Stimulated activated effector memory CD8-positive, alpha-beta T cell treated with anti-CD3 and anti-CD28 coated beads, Interleukin-12 subunit alpha, Interleukin-12 subunit beta, amount 100 ng/mL, for 72 hours (primary cell): ENCODE results near the gene MS4A7.

Experiments used
- ATAC-seq: fragments of 150-1000 bp; cut with Tn5 transposase; 2 replicates; pipeline ENCODE4 v1.10.0; 2021
- DNase-seq, 2 donors: peaks; one replicate each; pipeline ENCODE4 v3.0.0; 2021 to 2022; ENCODE audit warnings: low spot score in 2 of 2
- H3K27ac Mint-ChIP-seq: one replicate; pipeline ENCODE4 v1.8.0; 2022; ENCODE audit warnings: mild to moderate bottlenecking, mixed read lengths
- H3K36me3 Mint-ChIP-seq: one replicate; pipeline ENCODE4 v1.8.0; 2022; ENCODE audit warnings: mild to moderate bottlenecking, mixed read lengths
- H3K4me1 Mint-ChIP-seq: one replicate; pipeline ENCODE4 v1.8.0; 2022; ENCODE audit warnings: mixed read lengths
- H3K4me3 Mint-ChIP-seq: one replicate; pipeline ENCODE4 v1.8.0; 2022; ENCODE audit warnings: mild to moderate bottlenecking, mixed read lengths
- H3K9me3 Mint-ChIP-seq: one replicate; pipeline ENCODE4 v1.8.0; 2022; ENCODE audit warnings: mixed read lengths

MS4A7 gene

DNA sequence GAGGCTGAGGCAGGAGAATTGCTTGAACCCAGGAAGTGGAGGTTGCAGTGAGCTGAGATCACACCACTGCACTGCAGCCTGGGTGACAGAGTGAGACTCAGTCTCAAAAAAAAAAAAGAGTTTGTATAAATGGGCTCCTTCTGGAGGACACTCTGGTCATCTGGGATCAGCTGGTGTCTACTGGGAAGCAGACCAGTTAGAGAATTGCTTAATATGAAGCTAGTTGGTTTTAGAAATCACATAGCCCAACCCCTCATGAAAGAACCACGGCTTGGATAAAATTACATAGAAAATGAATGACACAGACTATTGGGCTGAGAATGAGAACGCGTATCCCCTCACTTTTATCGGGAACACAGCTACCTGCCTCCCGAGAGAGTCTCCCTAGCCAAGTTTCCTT, 14.7 kb downstream of the MS4A7 start:
- Mint-ChIP-seq H3K4me1 (no peaks in the 10 kb centered on the region), H3K27ac (no peak overlapping the region), H3K9me3 (no peaks in the 10 kb centered on the region), H3K4me3 (no peak overlapping the region), H3K36me3 (no peaks in the 10 kb centered on the region)
- ATAC-seq: no peak
- DNase-seq: no peak

DNA sequence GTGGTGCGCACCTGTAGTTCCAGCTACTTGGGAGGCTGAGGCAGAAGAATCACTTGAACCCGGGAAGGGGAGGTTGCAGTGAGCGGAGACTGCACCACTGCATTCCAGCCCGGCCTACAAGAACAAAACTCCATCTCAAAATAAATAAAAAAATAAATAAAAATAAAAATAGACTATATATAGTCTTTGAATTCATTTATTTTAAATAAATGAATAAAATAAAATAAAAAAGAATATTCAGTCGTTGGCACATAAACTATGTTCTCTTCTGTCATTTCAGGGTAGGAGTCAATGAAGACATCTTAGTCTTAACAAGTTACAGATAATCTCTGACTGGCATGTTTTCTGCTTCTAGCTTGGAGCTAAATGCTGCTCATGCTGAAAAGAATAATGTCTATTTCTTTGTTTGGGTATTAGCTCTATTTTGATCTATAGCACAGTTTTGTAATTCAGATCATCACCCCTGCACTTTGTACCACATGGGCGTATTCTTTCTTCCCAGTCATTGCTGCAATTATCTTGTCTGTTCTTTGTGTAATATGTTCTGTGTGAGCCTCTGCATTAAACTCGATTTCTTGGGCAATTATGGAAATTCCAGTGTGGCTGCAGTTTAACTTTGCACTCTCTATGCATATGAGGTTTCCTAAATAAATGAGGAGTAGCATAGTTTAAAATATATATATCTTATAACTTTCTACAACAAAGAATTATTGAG, 16.5 kb downstream of the MS4A7 start:
- ATAC-seq: no peak
- no peak overlapping the region for H3K27ac Mint-ChIP-seq
- H3K4me1 Mint-ChIP-seq: no peaks in the 10 kb centered on the region
- no peaks in the 10 kb centered on the region for H3K36me3 Mint-ChIP-seq
- no peak for DNase-seq
- H3K4me3 Mint-ChIP-seq: no peak overlapping the region
- H3K9me3 Mint-ChIP-seq: no peaks in the 10 kb centered on the region

DNA sequence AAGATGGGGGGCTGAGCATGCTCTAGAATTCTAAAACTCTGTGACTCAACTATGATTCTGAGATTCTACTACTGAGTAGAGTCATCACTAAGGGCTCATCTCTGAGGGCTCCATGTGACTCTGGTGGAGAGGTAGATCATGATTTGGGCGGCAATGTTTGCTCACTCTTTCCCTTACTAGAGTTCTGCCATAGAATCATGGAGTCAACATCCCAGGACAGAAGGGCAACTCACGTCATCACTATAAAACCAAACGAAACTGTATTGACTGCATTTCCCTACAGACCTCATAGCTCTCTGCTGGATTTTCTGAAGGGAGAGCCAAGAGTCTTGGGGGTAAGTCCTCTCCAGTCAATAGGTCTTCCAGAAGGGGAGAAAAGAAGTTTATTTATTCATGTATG, 18.1 kb downstream of the MS4A7 start, which contains the start of gene MS4A14:
TSS of gene MS4A14 (plus strand) at position 78 of the 400 bp plus-strand sequence. CDS start at position 198, 120 bp downstream.
- Mint-ChIP-seq H3K9me3 (no peaks in the 10 kb centered on the region), H3K4me1 (no peaks in the 10 kb centered on the region), H3K4me3 (no peak within 1 kb of the TSS), H3K36me3 (no peaks in the 10 kb centered on the region), H3K27ac (no peak within 1 kb of the TSS)
- ATAC-seq: peak; percentile 65
- no peak for DNase-seq

DNA sequence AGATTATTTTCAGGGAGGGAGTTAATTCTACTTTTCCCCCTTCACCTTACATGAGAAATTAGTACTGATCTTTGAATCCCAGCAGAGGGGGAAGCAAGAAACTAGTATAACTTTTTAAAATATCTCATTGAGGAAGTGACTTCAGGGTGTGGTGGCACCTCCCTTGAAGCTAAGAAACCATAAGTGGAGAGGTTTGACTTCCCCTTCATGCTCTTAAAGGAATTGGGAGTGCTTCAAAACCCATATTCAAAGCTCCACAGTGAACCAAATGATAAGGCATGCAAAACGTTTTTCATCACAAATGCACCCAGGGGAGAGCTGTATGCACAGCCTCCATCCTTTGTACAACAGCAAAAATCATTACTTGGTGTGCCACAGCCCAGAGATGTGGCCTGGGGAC, 18.5 kb downstream of the MS4A7 start:
- ATAC-seq (no peak), DNase-seq (no peak)
- Mint-ChIP-seq H3K27ac (no peak overlapping the region), H3K4me3 (no peak overlapping the region), H3K4me1 (no peaks in the 10 kb centered on the region), H3K36me3 (no peaks in the 10 kb centered on the region), H3K9me3 (no peaks in the 10 kb centered on the region)

DNA sequence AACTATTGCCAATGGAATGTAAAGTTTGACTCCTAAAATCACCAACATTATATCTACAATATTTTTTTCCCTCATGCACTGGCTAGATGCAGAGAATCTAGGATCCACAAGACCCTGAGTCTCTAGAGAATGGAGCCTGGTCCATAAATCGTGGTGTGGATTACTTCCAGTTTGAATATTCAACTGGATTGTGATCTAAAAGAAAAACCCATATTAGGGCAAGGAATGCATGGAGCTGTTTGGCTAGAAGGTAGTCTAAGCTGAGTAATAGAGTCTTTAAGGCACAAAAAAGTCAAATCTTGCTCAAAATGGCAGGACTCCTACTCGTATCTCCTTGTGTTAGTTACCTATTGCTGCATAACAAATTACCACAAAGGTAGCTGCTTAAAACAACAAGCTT, 41.7 kb downstream of the MS4A7 start:
- Mint-ChIP-seq H3K36me3 (no peaks in the 10 kb centered on the region), H3K4me1 (no peaks in the 10 kb centered on the region), H3K4me3 (no peak overlapping the region), H3K9me3 (peaks cover 6% of the 10 kb centered on the region), H3K27ac (no peak overlapping the region)
- ATAC-seq (no peak), DNase-seq (no peak)

DNA sequence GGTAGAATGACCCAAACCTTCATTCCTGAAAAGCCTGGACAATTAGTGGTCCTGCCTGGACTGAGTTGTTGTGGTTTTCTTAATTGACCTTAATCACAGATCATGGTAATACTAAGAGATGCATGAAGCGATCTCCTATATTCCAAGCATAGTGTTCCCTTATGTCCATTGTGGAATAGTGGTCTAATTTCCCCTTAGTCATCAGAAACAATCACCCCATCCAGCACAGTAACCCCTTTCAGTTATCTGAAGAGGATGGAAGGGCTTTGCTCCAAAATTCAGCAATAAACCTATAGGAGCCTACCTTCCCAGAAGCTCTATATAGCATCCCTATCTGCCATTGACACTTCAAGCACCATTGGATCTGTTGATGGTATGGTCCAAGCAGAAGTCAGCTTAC, 44.3 kb downstream of the MS4A7 start:
- ATAC-seq (no peak), DNase-seq (no peak)
- peaks cover 6% of the 10 kb centered on the region for H3K9me3 Mint-ChIP-seq
- H3K4me1 Mint-ChIP-seq: no peaks in the 10 kb centered on the region
- H3K4me3 Mint-ChIP-seq: no peak overlapping the region
- no peak overlapping the region for H3K27ac Mint-ChIP-seq
- H3K36me3 Mint-ChIP-seq: no peaks in the 10 kb centered on the region

DNA sequence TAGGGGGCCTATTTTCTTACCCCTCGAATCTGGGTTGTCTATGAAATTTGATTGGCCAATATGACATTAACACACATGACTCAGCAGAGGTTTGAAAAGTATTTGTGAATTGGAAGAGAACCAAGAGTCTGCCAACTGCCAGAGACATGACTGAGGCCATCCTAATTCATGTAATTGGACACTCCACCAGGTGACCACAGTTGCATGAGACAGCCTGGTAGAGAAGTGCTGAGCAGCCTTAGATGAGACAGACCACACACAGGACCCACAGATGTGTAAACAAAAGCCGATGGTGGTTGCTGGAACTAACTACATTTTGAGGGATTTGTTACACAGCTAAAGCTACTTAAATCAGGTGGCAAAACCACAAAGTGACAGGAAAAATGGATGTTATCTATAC, 50.2 kb downstream of the MS4A7 start:
- Mint-ChIP-seq H3K9me3 (no peaks in the 10 kb centered on the region), H3K27ac (no peak overlapping the region), H3K4me1 (no peaks in the 10 kb centered on the region), H3K4me3 (no peak overlapping the region), H3K36me3 (no peaks in the 10 kb centered on the region)
- no peak for DNase-seq
- peak; percentile 34 for ATAC-seq

DNA sequence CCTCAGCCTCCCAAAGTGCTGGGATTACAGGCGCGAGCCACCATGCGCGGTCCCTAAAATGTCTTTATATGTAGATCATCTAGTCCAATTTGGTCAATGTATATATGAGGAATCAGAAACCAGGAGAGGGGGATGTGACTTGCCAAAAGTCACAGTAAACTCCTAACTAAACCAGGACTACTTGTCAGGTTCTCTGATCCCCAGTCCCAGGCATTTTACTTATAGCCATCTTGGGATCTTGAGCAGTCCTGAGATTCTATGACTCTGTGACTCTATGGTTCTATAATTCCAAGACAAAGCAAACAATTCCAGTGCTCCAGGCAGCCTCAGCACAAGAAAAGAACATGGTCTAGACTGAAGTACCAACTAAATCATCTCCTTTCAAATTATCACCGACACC, 50.9 kb downstream of the MS4A7 start, which contains the start of gene MS4A5:
TSS of gene MS4A5 (plus strand) at position 301 of the 400 bp plus-strand sequence. CDS start 103 bp downstream, outside the sequence.
- Mint-ChIP-seq H3K4me1 (no peaks in the 10 kb centered on the region), H3K9me3 (no peaks in the 10 kb centered on the region), H3K4me3 (no peak within 1 kb of the TSS), H3K36me3 (no peaks in the 10 kb centered on the region), H3K27ac (no peak within 1 kb of the TSS)
- DNase-seq: no peak
- ATAC-seq: no peak

DNA sequence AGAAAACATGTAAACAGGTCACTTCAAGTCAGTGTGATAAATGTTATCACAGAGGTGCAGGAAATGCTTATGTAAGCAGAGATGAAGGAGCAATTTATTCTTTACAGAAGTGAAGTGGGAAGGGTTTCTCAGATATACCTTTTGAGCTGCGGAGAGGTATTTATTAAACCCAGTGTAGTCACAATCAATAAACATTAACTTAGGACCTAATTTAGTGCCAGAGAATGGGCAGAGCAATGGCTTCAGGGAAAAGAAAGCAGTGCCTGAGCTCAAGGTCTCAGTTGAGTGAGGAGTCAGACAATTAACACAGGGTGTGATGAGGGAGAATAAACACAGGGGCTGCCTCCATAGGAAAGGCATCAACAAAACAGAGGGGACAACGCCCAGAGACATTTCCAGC, 52.9 kb downstream of the MS4A7 start:
- no peak overlapping the region for H3K4me3 Mint-ChIP-seq
- H3K27ac Mint-ChIP-seq: no peak overlapping the region
- DNase-seq (no peak), ATAC-seq (no peak)
- no peaks in the 10 kb centered on the region for H3K9me3 Mint-ChIP-seq
- H3K4me1 Mint-ChIP-seq: no peaks in the 10 kb centered on the region
- no peaks in the 10 kb centered on the region for H3K36me3 Mint-ChIP-seq

DNA sequence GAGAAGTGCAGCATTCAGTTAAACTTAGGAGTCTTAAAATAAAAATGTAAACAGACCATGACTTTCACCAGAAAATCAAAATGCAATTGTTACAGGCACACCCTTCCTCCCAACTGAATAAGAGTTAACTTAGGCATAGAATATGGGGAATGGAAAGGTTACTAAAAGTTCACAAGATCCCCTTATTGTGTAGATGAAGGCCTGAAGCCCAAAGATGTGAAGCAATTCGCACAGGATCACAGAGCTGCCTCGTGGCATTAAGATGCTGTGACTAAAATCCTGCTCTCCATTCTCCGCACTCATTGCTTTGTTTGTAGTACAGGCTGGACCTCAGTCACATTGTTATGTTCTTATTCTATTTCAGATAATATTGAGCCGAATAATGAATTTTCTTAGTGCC, 55.1 kb downstream of the MS4A7 start:
- Mint-ChIP-seq H3K4me1 (no peaks in the 10 kb centered on the region), H3K4me3 (no peak overlapping the region), H3K27ac (no peak overlapping the region), H3K36me3 (no peaks in the 10 kb centered on the region), H3K9me3 (no peaks in the 10 kb centered on the region)
- ATAC-seq (no peak), DNase-seq (no peak)
